Stimulated activated naive CD8-positive, alpha-beta T cell treated with anti-CD3 and anti-CD28 coated beads, Interleukin-15, Interleukin-2, amounts not matched to agents 100 ng/mL and 50 ng/mL, for 24 hours (primary cell): ENCODE results near the gene GBX2.

Experiments
- H3K27ac Mint-ChIP-seq: one replicate; pipeline ENCODE4 v1.8.0; 2021; ENCODE audit warnings: mild to moderate bottlenecking, mixed read lengths
- H3K27me3 Mint-ChIP-seq: one replicate; pipeline ENCODE4 v1.8.0; 2021; ENCODE audit warnings: mixed read lengths
- H3K36me3 Mint-ChIP-seq: one replicate; pipeline ENCODE4 v1.8.0; 2021; ENCODE audit warnings: low read depth, mixed read lengths
- H3K4me1 Mint-ChIP-seq: one replicate; pipeline ENCODE4 v1.8.0; 2021; ENCODE audit warnings: low read depth, mixed read lengths
- H3K4me3 Mint-ChIP-seq: one replicate; pipeline ENCODE4 v1.8.0; 2021; ENCODE audit warnings: mild to moderate bottlenecking, mixed read lengths
- H3K9me3 Mint-ChIP-seq: one replicate; pipeline ENCODE4 v1.8.0; 2021; ENCODE audit warnings: mixed read lengths

The GBX2 gene

DNA sequence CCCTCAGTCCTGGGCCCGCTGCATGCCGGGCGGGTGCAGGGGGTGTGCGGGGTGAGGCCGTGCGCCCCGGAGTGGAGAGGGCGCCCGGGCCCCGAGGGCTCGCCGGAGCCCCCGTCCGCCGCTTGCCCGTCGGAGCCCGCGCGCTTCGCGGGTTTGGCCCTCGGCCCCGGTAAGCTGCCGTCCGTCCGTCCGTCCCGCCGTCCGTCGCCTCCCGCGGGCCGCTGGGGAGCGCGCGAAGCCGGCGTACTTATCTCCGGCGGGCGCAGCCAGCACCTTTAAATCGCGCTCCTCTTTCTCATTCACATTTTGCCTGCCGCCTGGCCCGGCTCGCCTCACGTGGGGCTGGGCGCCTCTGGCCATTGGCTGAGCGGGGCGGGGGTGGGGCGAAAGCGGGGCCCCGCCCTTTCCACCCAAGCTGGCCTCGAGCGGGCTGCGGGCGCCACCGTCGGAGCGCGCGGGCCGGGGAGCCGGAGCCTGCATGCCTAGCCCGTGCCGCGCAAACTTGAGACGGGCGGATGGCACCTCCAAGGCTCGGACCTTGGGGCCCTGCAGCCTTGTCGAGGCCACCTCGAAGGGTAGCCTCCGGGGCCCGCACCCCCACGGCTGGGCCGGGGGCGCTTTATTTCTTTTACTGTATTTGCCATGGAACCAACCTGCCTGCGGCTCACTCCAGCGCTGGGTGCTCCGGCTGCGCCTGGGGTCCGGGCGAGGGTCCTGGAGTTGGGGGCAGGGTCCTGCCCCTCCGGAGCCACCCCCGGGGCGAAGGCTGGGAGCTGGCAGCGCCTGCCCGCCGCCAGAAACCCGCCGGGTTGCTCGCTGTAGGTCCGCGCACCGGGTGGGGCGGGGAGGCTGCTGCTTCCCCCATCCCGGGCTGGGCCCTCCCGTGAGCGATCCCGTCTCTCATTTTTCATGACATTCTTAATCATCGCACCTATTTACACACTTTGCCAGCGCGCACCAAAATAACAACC is at the start of gene GBX2:
Gene GBX2, minus strand, starts transcription at position 277 of the 971 bp plus-strand sequence. CDS start 415 bp downstream, outside the sequence.
- H3K9me3 Mint-ChIP-seq = no peaks in the 10 kb centered on the region
- peak within 1 kb of the TSS; percentile 73 for H3K27ac Mint-ChIP-seq
- H3K36me3 Mint-ChIP-seq = peaks cover 3% of the 10 kb centered on the region
- peaks cover 24% of the 10 kb centered on the region for H3K4me1 Mint-ChIP-seq
- no peak within 1 kb of the TSS for H3K4me3 Mint-ChIP-seq
- peaks cover 61% of the 10 kb centered on the region for H3K27me3 Mint-ChIP-seq

DNA sequence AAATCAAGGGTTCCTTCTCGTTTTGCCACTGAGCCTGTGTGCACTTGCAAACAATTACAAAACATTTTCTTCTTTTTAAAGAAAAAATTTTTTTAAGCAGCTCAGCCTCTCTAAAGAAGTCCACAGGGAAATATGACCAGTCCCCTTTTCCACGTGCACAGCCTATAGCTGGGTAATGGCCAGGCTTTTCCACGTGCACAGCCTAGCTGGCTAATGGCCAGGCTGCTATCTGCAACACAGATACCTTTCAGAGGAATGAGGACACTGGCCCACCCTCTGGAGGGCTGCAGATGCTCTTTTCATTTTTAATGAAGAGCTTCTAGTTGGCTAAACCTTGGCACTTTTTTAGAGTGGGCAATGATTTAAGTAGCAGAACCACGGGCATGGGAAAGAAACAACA is 49.7 kb upstream of the GBX2 start:
- H3K4me3 Mint-ChIP-seq = no peak overlapping the region
- H3K9me3 Mint-ChIP-seq = no peaks in the 10 kb centered on the region
- peaks cover 31% of the 10 kb centered on the region for H3K27me3 Mint-ChIP-seq
- no peak overlapping the region for H3K27ac Mint-ChIP-seq
- no peaks in the 10 kb centered on the region for H3K36me3 Mint-ChIP-seq
- H3K4me1 Mint-ChIP-seq = no peaks in the 10 kb centered on the region

DNA sequence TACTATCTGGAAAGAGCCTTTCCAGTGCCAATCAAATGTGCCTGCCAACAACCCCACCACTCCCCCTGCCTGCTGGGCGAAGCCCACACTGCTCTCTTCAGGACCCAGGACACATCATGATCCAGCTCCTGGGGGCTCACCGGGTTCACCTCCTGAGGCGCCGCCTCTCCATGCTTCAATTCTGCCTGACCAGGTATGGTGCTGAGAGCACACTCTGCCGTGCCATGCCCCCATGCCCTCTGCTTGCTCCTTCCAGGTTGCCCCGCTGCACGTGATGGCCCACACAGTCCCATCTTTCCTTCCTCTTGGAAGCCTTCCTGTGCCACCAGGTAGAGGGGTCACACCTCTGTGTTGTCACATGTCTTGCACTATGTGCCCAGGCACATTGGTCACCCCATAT is 48.5 kb upstream of the GBX2 start:
- Mint-ChIP-seq H3K4me1 (no peaks in the 10 kb centered on the region), H3K27me3 (peaks cover 30% of the 10 kb centered on the region), H3K36me3 (no peaks in the 10 kb centered on the region), H3K27ac (no peak overlapping the region), H3K4me3 (no peak overlapping the region), H3K9me3 (no peaks in the 10 kb centered on the region)

DNA sequence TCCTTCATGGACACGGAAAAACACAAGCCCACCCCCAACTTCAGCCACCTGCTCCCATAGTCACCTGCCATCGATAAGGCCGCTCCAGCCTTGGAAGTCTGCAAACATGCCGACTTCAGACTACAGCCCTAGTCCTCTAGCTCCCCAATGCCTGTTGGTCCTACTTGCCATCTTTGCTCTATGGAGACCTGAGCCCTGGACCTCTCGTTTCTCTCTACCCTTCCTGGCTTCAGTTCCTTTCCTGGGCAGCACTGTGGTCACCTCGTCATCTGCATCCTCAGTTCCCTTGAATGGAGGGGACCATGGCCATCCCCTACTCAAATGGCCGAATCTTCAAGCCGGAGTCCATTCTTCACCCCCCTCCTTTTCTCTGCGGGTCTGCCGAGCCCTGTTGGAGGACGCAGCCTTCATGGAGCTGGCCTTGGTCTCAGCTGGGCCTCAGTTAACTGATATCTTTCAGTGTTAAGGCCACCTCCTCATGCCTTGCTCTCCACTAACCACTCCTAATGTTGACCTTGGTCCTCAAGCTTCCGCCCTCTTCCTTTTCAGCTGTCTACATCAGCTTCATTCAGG is 47.7 kb upstream of the GBX2 start:
- H3K4me3 Mint-ChIP-seq = no peak overlapping the region
- no peak overlapping the region for H3K27ac Mint-ChIP-seq
- H3K9me3 Mint-ChIP-seq = no peaks in the 10 kb centered on the region
- H3K27me3 Mint-ChIP-seq = peaks cover 31% of the 10 kb centered on the region
- no peaks in the 10 kb centered on the region for H3K36me3 Mint-ChIP-seq
- no peaks in the 10 kb centered on the region for H3K4me1 Mint-ChIP-seq

DNA sequence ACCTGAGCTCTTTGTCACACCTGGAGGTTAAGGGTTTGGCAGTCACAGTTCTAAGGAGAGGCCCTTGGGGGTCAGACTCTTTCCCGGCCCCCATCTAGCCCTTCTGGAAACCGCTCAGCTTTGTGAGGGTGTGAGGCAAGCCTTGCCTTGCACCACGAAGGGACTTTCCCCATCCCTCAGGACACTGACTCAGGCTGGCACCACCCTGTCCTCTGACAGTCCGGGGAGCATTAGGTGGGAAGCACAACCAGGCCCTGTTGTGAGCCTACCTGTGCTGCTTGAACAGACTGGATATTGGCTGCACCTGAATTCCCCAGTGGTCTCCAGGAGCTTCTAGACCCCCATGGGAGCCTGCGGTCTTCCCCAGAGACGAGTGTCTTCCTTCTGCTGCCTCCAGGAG is 47.0 kb upstream of the GBX2 start:
- H3K9me3 Mint-ChIP-seq = no peaks in the 10 kb centered on the region
- peaks cover 31% of the 10 kb centered on the region for H3K27me3 Mint-ChIP-seq
- H3K4me1 Mint-ChIP-seq = no peaks in the 10 kb centered on the region
- H3K36me3 Mint-ChIP-seq = no peaks in the 10 kb centered on the region
- no peak overlapping the region for H3K4me3 Mint-ChIP-seq
- H3K27ac Mint-ChIP-seq = no peak overlapping the region

DNA sequence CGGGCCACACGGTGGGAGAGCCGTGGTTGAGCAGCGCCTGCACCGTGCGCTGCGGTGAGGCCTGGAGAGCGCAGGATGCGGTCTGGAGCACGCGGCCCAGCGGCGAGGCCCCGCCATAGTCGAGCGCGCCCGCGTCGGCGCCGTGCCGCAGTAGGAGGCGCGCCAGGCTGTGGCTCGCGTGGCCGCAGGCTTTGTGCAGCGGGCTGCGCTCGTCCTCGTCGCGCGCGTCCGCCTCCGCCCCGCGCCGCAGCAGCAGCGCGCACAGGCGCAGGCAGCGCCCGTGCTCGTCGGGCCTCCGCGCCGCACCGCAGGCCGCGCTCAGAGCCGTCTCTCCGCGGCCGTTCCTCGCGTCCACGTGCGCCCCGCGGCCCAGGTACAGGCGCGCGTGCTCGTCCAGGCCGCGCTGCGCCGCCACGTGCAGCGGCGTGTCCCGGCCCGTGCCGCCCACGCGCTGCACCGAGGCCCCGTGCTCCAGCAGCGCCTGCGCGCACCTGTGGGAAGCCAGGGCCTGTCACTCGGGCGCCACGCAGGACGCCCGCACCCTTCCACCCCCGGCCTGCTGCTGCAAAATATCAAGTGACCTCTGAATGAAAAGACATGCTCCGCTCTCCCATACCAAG is 46.3 kb upstream of the GBX2 start:
- Mint-ChIP-seq H3K36me3 (no peaks in the 10 kb centered on the region), H3K27me3 (peaks cover 35% of the 10 kb centered on the region), H3K9me3 (no peaks in the 10 kb centered on the region)

DNA sequence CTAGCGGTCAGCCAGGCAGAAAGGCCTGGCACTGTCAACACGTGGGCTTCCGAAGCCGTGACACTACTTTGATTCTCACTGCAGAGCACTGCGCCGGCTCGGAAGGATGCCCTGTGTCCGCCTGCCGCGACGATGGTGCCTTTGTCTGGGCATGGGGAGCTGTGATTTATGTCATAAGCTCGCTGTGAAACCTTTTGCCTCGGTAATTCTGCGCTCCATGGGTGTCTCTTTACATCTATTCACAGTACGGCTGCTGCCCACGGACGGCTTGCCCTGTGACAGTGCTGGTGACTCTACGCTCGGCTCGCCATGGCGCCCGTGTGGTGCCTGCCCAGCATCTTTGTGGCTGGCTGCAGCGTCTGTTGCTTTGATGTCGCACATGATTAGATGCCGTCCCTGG is 43.1 kb upstream of the GBX2 start:
- Mint-ChIP-seq H3K9me3 (peaks cover under 1% of the 10 kb centered on the region), H3K27ac (no peak overlapping the region), H3K36me3 (no peaks in the 10 kb centered on the region), H3K4me1 (no peaks in the 10 kb centered on the region), H3K27me3 (peaks cover 28% of the 10 kb centered on the region), H3K4me3 (no peak overlapping the region)

More for the DNA sequence above, 46.3 kb upstream of the GBX2 start:
- Mint-ChIP-seq H3K4me3 (no peak overlapping the region), H3K27ac (no peak overlapping the region), H3K4me1 (no peaks in the 10 kb centered on the region)

DNA sequence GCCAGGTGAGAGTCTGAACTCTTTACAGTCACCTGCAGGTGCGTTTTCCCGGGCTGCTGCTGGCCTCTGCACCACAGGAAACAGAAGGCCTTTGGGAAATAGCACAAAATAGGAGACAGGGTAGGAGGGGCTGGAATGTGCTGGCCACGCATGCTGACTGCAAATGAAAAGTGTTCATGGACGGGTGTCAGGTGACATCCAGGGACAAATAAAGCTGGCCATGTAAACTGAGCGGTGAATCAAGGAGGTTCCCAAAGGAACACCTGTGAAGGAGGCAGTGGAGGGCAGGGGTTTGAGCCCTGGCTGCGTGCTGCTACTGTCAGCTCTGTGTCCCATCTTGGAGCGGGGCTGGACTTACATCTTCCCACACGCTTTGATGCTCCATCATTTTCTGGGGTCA is 42.4 kb upstream of the GBX2 start:
- Mint-ChIP-seq H3K27me3 (peaks cover 23% of the 10 kb centered on the region), H3K27ac (no peak overlapping the region), H3K4me3 (no peak overlapping the region), H3K4me1 (no peaks in the 10 kb centered on the region), H3K36me3 (no peaks in the 10 kb centered on the region), H3K9me3 (peaks cover 6% of the 10 kb centered on the region)

DNA sequence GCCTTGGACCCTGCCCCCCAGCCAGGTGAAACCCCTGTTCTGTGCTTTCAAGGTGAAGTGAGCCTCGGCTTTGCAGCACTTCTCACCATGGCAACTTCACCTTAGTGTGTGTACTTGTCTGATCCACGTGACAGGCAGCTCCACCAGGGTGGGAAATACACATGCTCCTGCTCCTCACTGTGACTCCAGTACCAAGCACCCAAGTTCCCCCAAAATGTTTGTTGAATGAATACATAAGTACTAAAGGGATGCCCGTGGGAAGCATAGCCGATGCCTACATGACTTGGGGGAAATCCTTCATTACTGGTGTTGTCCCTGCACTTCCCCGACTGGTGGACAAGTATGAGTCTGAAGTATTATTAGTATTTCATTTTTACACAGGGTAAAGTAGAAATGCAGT is 41.8 kb upstream of the GBX2 start:
- Mint-ChIP-seq H3K27me3 (peaks cover 21% of the 10 kb centered on the region), H3K36me3 (no peaks in the 10 kb centered on the region), H3K27ac (no peak overlapping the region), H3K4me3 (no peak overlapping the region), H3K9me3 (peaks cover 6% of the 10 kb centered on the region), H3K4me1 (no peaks in the 10 kb centered on the region)

DNA sequence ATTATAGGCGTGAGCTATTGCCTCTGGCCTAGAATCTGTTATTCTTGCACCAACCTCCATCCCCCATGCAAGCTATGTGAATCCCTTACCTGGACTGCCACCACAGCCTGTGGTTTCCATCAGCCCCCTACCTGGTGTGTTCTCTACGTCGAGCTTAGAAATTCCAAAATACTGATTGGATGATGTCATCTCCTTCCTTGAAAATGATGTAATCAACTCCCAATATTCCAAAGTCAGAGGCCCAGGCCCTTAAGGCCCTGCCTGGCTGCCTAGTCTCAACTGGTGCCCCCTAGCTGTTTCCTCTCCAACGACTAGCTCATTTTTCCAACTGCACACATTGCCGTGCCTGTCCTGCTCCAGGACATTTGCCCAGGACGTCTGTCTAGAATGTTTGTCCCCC is 41.3 kb upstream of the GBX2 start:
- H3K9me3 Mint-ChIP-seq = peaks cover 6% of the 10 kb centered on the region
- no peak overlapping the region for H3K4me3 Mint-ChIP-seq
- H3K4me1 Mint-ChIP-seq = no peaks in the 10 kb centered on the region
- H3K36me3 Mint-ChIP-seq = no peaks in the 10 kb centered on the region
- peaks cover 17% of the 10 kb centered on the region for H3K27me3 Mint-ChIP-seq
- H3K27ac Mint-ChIP-seq = no peak overlapping the region

DNA sequence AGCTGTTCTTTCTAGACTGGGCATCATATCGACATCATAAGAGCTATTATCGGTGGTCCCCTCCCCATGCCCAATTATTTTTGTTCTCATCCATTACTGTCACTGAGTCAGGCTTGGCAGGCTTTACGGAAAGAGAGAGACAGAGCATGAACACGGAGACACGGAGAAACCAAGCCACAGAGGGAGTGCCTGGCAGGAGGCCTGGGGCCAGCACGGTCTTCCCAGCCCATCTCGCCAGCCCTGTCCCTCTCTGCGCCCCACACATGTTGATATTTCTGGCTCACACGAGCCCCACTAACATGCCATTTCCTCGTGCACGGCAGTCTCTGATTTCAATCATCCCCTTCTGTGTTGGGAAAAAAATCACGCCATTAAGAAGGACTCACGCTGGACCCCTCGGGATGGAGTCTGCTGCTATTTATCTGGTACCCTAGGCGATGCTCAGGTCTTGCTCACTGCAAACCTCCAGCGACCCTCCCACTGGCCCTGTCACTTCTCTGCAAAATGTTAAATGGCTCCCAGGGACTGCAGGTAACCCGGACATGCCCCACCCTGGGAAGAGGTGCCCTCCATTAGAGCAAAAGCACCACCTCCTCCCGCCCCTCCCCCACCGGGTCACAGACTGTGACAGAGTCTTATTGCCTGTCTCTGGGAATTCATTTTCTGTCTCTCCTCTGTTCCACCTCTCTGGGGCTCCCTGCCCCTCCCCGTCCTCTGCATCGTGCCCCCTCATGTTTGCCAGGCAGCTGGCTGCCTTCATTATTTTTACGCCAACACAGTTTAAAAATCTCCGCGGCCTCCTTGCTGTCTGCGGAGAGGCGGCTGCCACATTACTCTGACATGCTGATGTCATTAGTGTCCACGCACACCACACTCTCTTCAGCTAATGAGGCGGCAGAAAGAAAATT is 40.1 kb upstream of the GBX2 start:
- peaks cover 13% of the 10 kb centered on the region for H3K27me3 Mint-ChIP-seq
- peaks cover 6% of the 10 kb centered on the region for H3K9me3 Mint-ChIP-seq
- H3K27ac Mint-ChIP-seq = no peak overlapping the region
- no peak overlapping the region for H3K4me3 Mint-ChIP-seq
- H3K4me1 Mint-ChIP-seq = no peaks in the 10 kb centered on the region
- no peaks in the 10 kb centered on the region for H3K36me3 Mint-ChIP-seq

DNA sequence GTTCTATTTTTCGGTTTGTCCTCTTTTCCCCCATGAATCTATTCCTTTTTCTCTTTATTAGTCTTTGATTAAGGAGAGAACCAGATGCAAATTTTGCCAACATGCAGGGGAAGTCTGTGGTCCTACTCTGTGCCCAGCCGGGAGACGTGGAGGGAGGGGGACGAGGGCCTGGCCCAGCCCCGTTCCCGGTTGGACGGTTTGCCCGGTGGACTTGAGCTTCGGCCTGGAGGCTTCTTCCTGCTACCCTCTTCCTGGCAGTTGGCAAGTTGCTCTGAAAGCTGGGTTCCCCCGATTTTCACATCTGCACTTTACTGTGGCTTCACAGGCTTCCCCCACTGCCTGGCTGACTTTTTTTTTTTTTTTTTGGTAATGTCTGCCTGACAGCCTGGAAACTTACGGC is 39.3 kb upstream of the GBX2 start:
- H3K4me1 Mint-ChIP-seq = no peaks in the 10 kb centered on the region
- H3K4me3 Mint-ChIP-seq = no peak overlapping the region
- peaks cover 9% of the 10 kb centered on the region for H3K27me3 Mint-ChIP-seq
- peaks cover 6% of the 10 kb centered on the region for H3K9me3 Mint-ChIP-seq
- H3K36me3 Mint-ChIP-seq = no peaks in the 10 kb centered on the region
- no peak overlapping the region for H3K27ac Mint-ChIP-seq

DNA sequence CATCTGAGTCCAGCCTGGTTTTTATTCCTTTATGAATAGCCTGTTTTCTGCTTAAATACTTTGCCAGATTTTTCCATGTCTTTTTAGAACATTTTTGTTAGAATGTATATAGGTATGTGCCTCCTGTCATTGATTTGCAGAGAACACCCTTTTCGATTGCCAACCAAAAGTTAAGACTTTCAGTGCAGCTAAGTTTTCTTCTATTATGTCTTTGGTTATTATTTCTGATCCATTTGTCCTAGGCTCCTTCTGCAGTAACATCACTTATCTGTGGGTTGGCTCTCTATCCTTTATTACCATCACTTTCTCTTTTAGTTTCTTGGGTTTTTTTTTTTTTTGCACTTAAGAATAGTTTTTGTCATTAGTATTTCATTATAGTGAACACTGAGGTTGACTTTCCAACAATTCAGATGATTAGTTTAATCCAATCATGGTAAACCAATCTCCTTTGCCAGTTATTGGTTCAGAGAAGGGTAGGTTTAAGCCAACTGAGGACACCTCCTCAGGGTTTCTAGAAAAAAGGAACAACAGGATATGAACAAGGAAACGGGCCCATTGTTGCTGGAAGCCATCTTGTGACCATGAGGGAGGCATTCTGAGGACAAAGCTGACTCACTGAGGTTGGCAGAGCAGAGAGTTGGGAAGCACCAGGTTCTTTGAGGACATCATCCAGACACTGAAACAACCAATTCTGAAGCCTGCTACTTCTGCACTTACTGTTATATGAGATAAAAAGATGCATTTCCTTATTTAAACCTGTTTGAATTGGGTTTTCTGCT is 37.9 kb upstream of the GBX2 start:
- H3K4me3 Mint-ChIP-seq = no peak overlapping the region
- no peaks in the 10 kb centered on the region for H3K4me1 Mint-ChIP-seq
- peaks cover 6% of the 10 kb centered on the region for H3K9me3 Mint-ChIP-seq
- H3K27ac Mint-ChIP-seq = no peak overlapping the region
- H3K27me3 Mint-ChIP-seq = peaks cover 5% of the 10 kb centered on the region
- H3K36me3 Mint-ChIP-seq = no peaks in the 10 kb centered on the region

DNA sequence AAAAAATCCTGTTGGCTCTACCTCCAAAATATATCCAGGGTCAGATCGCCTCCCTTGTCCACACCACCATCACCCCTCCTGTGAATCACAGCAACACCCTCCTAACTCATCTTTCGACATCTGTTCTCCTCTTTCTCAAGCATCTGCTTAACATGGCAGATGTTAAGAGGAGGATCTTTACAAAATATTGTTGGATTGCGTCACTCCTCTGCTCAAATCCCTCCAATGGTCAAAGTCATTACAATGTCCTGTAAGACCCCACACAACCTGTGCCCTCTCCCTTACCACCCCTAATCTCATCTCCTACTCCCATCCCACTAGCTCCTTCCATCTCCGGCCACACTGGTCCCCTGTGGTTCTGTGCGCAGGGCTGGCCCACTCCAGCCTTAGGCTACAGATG is 36.8 kb upstream of the GBX2 start:
- no peak overlapping the region for H3K27ac Mint-ChIP-seq
- no peaks in the 10 kb centered on the region for H3K36me3 Mint-ChIP-seq
- no peaks in the 10 kb centered on the region for H3K4me1 Mint-ChIP-seq
- no peak overlapping the region for H3K4me3 Mint-ChIP-seq
- H3K9me3 Mint-ChIP-seq = peaks cover 6% of the 10 kb centered on the region
- H3K27me3 Mint-ChIP-seq = peaks cover 4% of the 10 kb centered on the region
